ENCODE results near the gene LRRC14B. TPM values are rescaled to one million over a fixed set of nuclear protein-coding genes. Genes with fewer than 3 reads are reported as not detected.

The LRRC14B gene
- total RNA-seq, 5 donors from 2014 or later (not counting 1 experiment from before 2014, with no cell fraction given): not detected

DNA sequence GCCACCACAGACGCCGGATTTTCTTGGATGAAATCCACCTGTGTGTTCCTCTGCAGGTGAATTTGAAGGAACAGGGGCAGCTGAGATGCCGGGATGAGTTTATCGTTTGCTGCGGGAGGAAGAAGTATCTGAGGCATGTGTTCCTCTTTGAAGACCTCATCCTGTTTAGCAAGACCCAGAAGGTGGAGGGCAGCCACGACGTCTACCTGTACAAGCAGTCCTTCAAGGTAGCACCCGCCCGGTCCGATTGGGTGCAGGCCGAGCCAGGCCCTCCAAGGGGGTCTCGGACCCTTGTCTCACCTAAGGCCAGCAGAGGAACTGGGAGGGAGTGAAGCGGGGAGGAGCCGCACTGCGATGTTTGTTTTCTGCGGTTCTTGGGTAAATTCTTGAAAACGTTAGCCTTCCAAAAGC is 18.4 kb upstream of the LRRC14B start:
- no peak for DNase-seq
- ATAC-seq (replicated peaks in 1 of 4): no peak
- Mint-ChIP-seq H3K4me3 (no peak overlapping the region), H3K4me1 (no peaks in the 10 kb centered on the region), H3K36me3 (no peaks in the 10 kb centered on the region), H3K27ac (no peak overlapping the region), H3K27me3 (peaks cover 4 to 15% of the 10 kb centered on the region in 2 donors), H3K9me3 (no peaks in the 10 kb centered on the region)
- no peaks in the 10 kb centered on the region for H3K4me1 ChIP-seq (ENCODE audit: control insufficient read depth in 1 of 2, extremely low read depth in 1 of 2, insufficient read depth in 2 of 2, low read length in 2 of 2)
- H3K27me3 ChIP-seq (replicated peaks in 1 of 2; ENCODE audit: control insufficient read depth in 2 of 2, extremely low read depth in 1 of 2, insufficient read depth in 2 of 2, low read length in 1 of 2): peaks cover 0 to 31% of the 10 kb centered on the region in 2 experiments
- H3K27ac ChIP-seq (ENCODE audit: low read length): no peak overlapping the region
- CTCF ChIA-PET: no interaction called here
- H3K36me3 ChIP-seq (ENCODE audit: control insufficient read depth in 2 of 2, extremely low read depth in 1 of 2, insufficient read depth in 1 of 2, low read length in 1 of 2): no peaks in the 10 kb centered on the region
- H3K4me3 ChIP-seq (ENCODE audit: control insufficient read depth in 1 of 2, extremely low read depth in 1 of 2, low read length in 1 of 2): no peak overlapping the region
- H3K9me3 ChIP-seq: no peaks in the 10 kb centered on the region
- 67% methylated on average over 13 of the region's 17 CpGs for WGBS (ENCODE audit: insufficient coverage)
- POLR2A ChIA-PET: no interaction called here

DNA sequence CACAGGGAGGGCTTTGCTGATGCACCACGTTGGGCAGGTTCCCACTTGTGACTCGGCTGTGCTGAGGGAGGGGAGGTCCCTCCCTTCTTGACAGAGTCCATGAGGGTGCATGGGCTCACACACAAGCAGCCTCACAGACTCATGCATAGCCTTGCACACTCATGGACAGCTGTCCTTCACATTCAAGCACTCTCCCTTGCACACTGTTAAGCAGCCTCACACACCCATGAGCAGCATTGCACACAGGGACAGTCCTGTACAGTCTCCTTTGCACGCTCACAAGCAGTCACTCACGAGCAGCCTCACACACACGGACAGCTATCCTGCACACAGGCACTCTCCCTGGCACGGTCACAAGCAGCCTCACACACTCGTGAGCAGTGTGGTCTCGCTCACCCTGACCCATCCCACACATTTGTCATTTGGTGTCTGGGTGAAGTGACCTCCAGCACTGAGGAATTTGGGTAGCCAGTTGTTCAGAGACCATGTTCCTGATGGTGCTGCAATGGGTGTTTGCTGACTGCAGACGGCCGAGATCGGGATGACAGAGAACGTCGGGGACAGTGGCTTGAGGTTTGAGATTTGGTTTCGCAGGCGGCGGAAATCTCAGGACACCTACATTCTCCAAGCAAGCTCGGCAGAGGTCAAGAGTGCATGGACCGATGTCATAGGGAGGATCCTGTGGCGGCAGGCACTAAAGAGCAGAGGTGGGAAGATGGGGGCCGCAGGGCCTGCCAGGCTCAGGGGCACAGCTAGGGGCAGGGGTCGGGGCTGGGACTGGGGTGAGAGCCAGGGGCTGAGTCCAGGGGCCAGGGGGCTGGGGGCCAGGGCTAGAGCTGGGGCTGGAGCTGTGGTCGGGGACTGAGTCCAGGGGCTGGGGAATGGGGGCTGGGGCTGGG is 17.7 kb upstream of the LRRC14B start:
- no peaks in the 10 kb centered on the region for H3K4me1 Mint-ChIP-seq
- H3K4me1 ChIP-seq (ENCODE audit: control insufficient read depth in 1 of 2, extremely low read depth in 1 of 2, insufficient read depth in 2 of 2, low read length in 2 of 2): no peaks in the 10 kb centered on the region
- no peaks in the 10 kb centered on the region for H3K36me3 Mint-ChIP-seq
- POLR2A ChIA-PET: no interaction called here
- WGBS (ENCODE audit: insufficient coverage): 85% methylated on average over 15 of the region's 22 CpGs
- H3K4me3 ChIP-seq (ENCODE audit: control insufficient read depth in 1 of 2, extremely low read depth in 1 of 2, low read length in 1 of 2): no peak overlapping the region
- H3K27me3 Mint-ChIP-seq: peaks cover 4 to 15% of the 10 kb centered on the region in 2 donors
- DNase-seq: no peak
- CTCF ChIA-PET: no interaction called here
- H3K27ac ChIP-seq (ENCODE audit: low read length): no peak overlapping the region
- no peak overlapping the region for H3K27ac Mint-ChIP-seq
- H3K36me3 ChIP-seq (ENCODE audit: control insufficient read depth in 2 of 2, extremely low read depth in 1 of 2, insufficient read depth in 1 of 2, low read length in 1 of 2): no peaks in the 10 kb centered on the region
- peaks cover 0 to 31% of the 10 kb centered on the region in 2 experiments for H3K27me3 ChIP-seq (replicated peaks in 1 of 2; ENCODE audit: control insufficient read depth in 2 of 2, extremely low read depth in 1 of 2, insufficient read depth in 2 of 2, low read length in 1 of 2)
- no peak for ATAC-seq (replicated peaks in 1 of 4)
- H3K9me3 ChIP-seq: no peaks in the 10 kb centered on the region
- no peaks in the 10 kb centered on the region for H3K9me3 Mint-ChIP-seq
- no peak overlapping the region for H3K4me3 Mint-ChIP-seq

DNA sequence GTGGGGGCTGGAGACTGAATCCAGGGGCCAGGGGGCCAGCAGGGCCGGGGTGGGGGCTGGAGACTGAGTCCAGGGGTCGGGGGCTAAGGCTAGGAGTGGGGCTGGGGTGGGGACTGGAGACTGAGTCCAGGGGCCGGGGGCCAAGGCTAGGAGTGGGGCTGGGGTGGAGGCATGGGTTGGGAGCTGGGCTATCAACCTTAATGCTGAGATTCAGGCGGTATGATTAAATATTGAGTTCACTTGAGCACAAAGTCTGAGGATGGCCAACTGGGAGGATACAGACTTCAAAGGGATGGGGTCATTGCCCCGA is 17.0 kb upstream of the LRRC14B start:
- no peak for ATAC-seq (replicated peaks in 1 of 4)
- H3K27ac ChIP-seq (ENCODE audit: low read length): no peak overlapping the region
- no peak overlapping the region for H3K4me3 ChIP-seq (ENCODE audit: control insufficient read depth in 1 of 2, extremely low read depth in 1 of 2, low read length in 1 of 2)
- H3K4me1 Mint-ChIP-seq: no peaks in the 10 kb centered on the region
- WGBS (ENCODE audit: insufficient coverage): 73% methylated on average over 4 of the region's 5 CpGs
- no peak for DNase-seq
- no peaks in the 10 kb centered on the region for H3K9me3 Mint-ChIP-seq
- peaks cover 0 to 30% of the 10 kb centered on the region in 2 experiments for H3K27me3 ChIP-seq (replicated peaks in 1 of 2; ENCODE audit: control insufficient read depth in 2 of 2, extremely low read depth in 1 of 2, insufficient read depth in 2 of 2, low read length in 1 of 2)
- H3K9me3 ChIP-seq: no peaks in the 10 kb centered on the region
- POLR2A ChIA-PET: no interaction called here
- H3K36me3 Mint-ChIP-seq: no peaks in the 10 kb centered on the region
- no peak overlapping the region for H3K4me3 Mint-ChIP-seq
- CTCF ChIA-PET: no interaction called here
- H3K36me3 ChIP-seq (ENCODE audit: control insufficient read depth in 2 of 2, extremely low read depth in 1 of 2, insufficient read depth in 1 of 2, low read length in 1 of 2): no peaks in the 10 kb centered on the region
- peaks cover 4 to 15% of the 10 kb centered on the region in 2 donors for H3K27me3 Mint-ChIP-seq
- no peak overlapping the region for H3K27ac Mint-ChIP-seq
- no peaks in the 10 kb centered on the region for H3K4me1 ChIP-seq (ENCODE audit: control insufficient read depth in 1 of 2, extremely low read depth in 1 of 2, insufficient read depth in 2 of 2, low read length in 2 of 2)

DNA sequence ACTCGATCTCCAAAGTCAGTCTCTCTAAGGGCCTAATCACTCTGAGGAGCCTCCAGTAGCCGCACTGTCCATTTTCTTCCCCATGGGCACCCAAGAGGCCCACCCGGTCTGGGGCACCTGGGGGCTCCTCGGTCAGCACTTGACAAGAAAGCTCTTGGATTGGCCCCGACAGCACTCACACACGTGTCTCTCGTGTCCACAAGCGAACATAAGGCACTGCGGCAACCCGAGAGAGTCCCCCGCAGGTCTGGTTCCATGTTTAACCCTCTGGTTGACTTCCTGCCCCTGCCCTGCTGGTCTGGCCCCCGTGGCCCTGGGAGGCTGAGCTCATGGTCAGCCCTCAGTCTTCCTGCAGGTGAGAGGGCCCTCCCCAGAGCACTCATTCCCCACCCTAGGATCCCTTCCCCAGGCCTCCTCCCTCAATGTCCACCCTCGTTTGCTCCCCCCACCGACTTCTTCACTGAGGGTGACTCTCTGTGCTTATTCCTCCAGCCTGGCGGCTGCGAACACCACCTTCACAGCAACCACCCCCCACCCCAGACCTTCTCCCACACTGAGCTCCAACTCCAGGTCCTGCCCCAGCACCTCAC is 16.3 kb upstream of the LRRC14B start:
- CTCF ChIA-PET: no interaction called here

DNA sequence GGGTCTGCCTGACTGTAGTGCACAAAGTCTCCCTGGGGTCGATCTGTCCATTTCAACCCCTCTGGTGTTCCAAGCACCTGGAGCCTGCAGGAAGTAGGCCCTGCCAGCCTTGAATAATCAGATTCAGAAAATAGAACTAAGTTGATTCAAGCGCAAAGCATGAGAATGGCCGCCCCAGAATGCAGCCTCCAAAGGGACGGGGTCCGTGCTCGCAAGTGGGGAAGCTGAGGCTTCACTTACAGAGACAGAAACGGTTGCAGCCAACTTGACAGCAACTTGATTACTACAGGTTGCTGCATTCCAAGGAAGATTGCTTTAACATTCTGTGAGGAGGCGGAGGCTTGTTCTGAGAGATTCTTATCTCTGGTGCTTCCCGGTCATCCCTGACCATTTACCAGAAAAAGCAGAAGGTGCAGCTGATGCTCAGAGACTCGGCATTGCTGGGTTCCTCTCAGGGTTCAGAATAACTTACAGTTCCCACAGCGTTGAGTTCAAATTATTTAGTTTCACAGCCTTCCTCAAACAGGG is 14.9 kb upstream of the LRRC14B start:
- Histone ChIP-seq H3K9me3 (no peaks in the 10 kb centered on the region), H3K4me3 (ENCODE audit: control insufficient read depth in 1 of 2, extremely low read depth in 1 of 2, low read length in 1 of 2) (no peak overlapping the region), H3K27me3 (replicated peaks in 1 of 2; ENCODE audit: control insufficient read depth in 2 of 2, extremely low read depth in 1 of 2, insufficient read depth in 2 of 2, low read length in 1 of 2) (peaks cover 0 to 32% of the 10 kb centered on the region in 2 experiments), H3K36me3 (ENCODE audit: control insufficient read depth in 2 of 2, extremely low read depth in 1 of 2, insufficient read depth in 1 of 2, low read length in 1 of 2) (no peaks in the 10 kb centered on the region), H3K4me1 (ENCODE audit: control insufficient read depth in 1 of 2, extremely low read depth in 1 of 2, insufficient read depth in 2 of 2, low read length in 2 of 2) (no peaks in the 10 kb centered on the region), H3K27ac (ENCODE audit: low read length) (no peak overlapping the region)
- Mint-ChIP-seq H3K4me1 (no peaks in the 10 kb centered on the region), H3K4me3 (no peak overlapping the region), H3K27me3 (peaks cover 7 to 24% of the 10 kb centered on the region in 2 donors), H3K27ac (no peak overlapping the region), H3K36me3 (no peaks in the 10 kb centered on the region), H3K9me3 (no peaks in the 10 kb centered on the region)
- DNase-seq: no peak
- CTCF ChIA-PET: no interaction called here
- no peak for ATAC-seq (replicated peaks in 1 of 4)
- POLR2A ChIA-PET: no interaction called here
- 86% methylated on average over 10 of the region's 11 CpGs for WGBS (ENCODE audit: insufficient coverage)

More for the DNA sequence above, 16.3 kb upstream of the LRRC14B start:
- no peaks in the 10 kb centered on the region for H3K4me1 Mint-ChIP-seq
- Histone ChIP-seq H3K27me3 (replicated peaks in 1 of 2; ENCODE audit: control insufficient read depth in 2 of 2, extremely low read depth in 1 of 2, insufficient read depth in 2 of 2, low read length in 1 of 2) (peaks cover 0 to 28% of the 10 kb centered on the region in 2 experiments), H3K36me3 (ENCODE audit: control insufficient read depth in 2 of 2, extremely low read depth in 1 of 2, insufficient read depth in 1 of 2, low read length in 1 of 2) (no peaks in the 10 kb centered on the region), H3K27ac (ENCODE audit: low read length) (no peak overlapping the region), H3K9me3 (no peaks in the 10 kb centered on the region), H3K4me1 (ENCODE audit: control insufficient read depth in 1 of 2, extremely low read depth in 1 of 2, insufficient read depth in 2 of 2, low read length in 2 of 2) (no peaks in the 10 kb centered on the region), H3K4me3 (ENCODE audit: control insufficient read depth in 1 of 2, extremely low read depth in 1 of 2, low read length in 1 of 2) (no peak overlapping the region)
- no peak overlapping the region for H3K27ac Mint-ChIP-seq
- POLR2A ChIA-PET: no interaction called here
- H3K4me3 Mint-ChIP-seq: no peak overlapping the region
- H3K36me3 Mint-ChIP-seq: no peaks in the 10 kb centered on the region
- ATAC-seq (replicated peaks in 1 of 4): no peak
- no peaks in the 10 kb centered on the region for H3K9me3 Mint-ChIP-seq
- DNase-seq: no peak
- 76% methylated on average over 16 of the region's 16 CpGs for WGBS (ENCODE audit: insufficient coverage)
- peaks cover 4 to 18% of the 10 kb centered on the region in 2 donors for H3K27me3 Mint-ChIP-seq

DNA sequence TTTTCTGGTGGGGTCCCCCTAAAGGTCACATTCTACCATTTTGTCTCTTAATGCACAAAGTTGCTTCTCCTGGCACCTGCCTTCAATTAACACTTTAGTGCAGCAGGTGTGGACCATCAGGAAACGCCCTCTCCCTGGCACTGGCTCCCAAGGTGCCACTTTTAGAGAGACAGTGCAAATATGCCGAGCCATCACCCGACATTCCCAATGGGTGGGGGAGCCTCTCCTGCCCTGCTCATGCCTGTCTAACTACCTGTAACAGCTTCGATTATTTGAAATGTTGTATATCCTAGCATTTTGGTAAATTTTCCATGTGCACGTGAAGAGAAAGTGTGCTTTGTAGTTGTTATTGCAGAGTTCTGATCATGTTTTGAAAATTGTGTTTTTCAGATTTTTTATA is 13.2 kb upstream of the LRRC14B start:
- H3K27ac Mint-ChIP-seq: no peak overlapping the region
- H3K9me3 ChIP-seq: no peaks in the 10 kb centered on the region
- POLR2A ChIA-PET: no interaction called here
- H3K4me1 Mint-ChIP-seq: no peaks in the 10 kb centered on the region
- H3K9me3 Mint-ChIP-seq: no peaks in the 10 kb centered on the region
- peaks cover 0 to 30% of the 10 kb centered on the region in 2 experiments for H3K27me3 ChIP-seq (replicated peaks in 1 of 2; ENCODE audit: control insufficient read depth in 2 of 2, extremely low read depth in 1 of 2, insufficient read depth in 2 of 2, low read length in 1 of 2)
- H3K27me3 Mint-ChIP-seq: peaks cover 10 to 27% of the 10 kb centered on the region in 2 donors
- no peak for DNase-seq
- CTCF ChIA-PET: no interaction called here
- H3K27ac ChIP-seq (ENCODE audit: low read length): no peak overlapping the region
- no peaks in the 10 kb centered on the region for H3K36me3 ChIP-seq (ENCODE audit: control insufficient read depth in 2 of 2, extremely low read depth in 1 of 2, insufficient read depth in 1 of 2, low read length in 1 of 2)
- 81% methylated on average over 2 of the region's 5 CpGs for WGBS (ENCODE audit: insufficient coverage)
- no peak overlapping the region for H3K4me3 Mint-ChIP-seq
- no peaks in the 10 kb centered on the region for H3K4me1 ChIP-seq (ENCODE audit: control insufficient read depth in 1 of 2, extremely low read depth in 1 of 2, insufficient read depth in 2 of 2, low read length in 2 of 2)
- no peak overlapping the region for H3K4me3 ChIP-seq (ENCODE audit: control insufficient read depth in 1 of 2, extremely low read depth in 1 of 2, low read length in 1 of 2)
- no peaks in the 10 kb centered on the region for H3K36me3 Mint-ChIP-seq
- ATAC-seq (replicated peaks in 1 of 4): no peak
